HepG2 (cell line): ENCODE data around the gene LRRC72. TPM values are rescaled to one million over a fixed set of nuclear protein-coding genes. Genes with fewer than 3 reads are reported as not detected.

ENCODE experiments used
- ARID5B ChIP-seq: IDR thresholded peaks from 2 replicates; pipeline ENCODE4 v1.4.0; 2020; ENCODE audit warnings: mild to moderate bottlenecking, missing genetic modification reagents
- FOXA3 ChIP-seq: IDR thresholded peaks from 2 replicates; pipeline ENCODE4 v1.6.1; 2016; ENCODE audit warnings: missing genetic modification reagents, missing compliant biosample characterization
- FOXK2 ChIP-seq: fragments of 450-650 bp; IDR thresholded peaks from 2 replicates; pipeline ENCODE4 v1.6.1; 2016
- FOXM1 ChIP-seq: sonication (generic); formaldehyde crosslinking; IDR thresholded peaks from 2 replicates; pipeline ENCODE4 v1.5.0; 2020; ENCODE audit warnings: missing genetic modification reagents
- GATAD2A ChIP-seq: IDR thresholded peaks from 2 replicates; pipeline ENCODE4 v1.6.1; 2016
- HINFP ChIP-seq: sonication (generic); formaldehyde crosslinking; IDR thresholded peaks from 2 replicates; pipeline ENCODE4 v1.4.0; 2020; ENCODE audit warnings: low read depth, mild to moderate bottlenecking, missing genetic modification reagents
- JUNB ChIP-seq: sonication (generic); formaldehyde crosslinking; IDR thresholded peaks from 2 replicates; pipeline ENCODE4 v1.8.0; 2022; ENCODE audit warnings: missing genetic modification reagents, mild to moderate bottlenecking, borderline replicate concordance
- KLF13 ChIP-seq: sonication (generic); formaldehyde crosslinking; IDR thresholded peaks from 2 replicates; pipeline ENCODE4 v1.4.0; 2020; ENCODE audit warnings: mild to moderate bottlenecking, missing genetic modification reagents
- MEIS2 ChIP-seq: sonication (generic); formaldehyde crosslinking; IDR thresholded peaks from 2 replicates; pipeline ENCODE4 v1.9.0; 2021; ENCODE audit warnings: mild to moderate bottlenecking, missing genetic modification reagents
- NFAT5 ChIP-seq: sonication (generic); formaldehyde crosslinking; IDR thresholded peaks from 2 replicates; pipeline ENCODE4 v1.4.0; 2020; ENCODE audit warnings: missing genetic modification reagents
- NFIC ChIP-seq: IDR thresholded peaks from 2 replicates; pipeline ENCODE4 v1.6.1; 2012; ENCODE audit warnings: mild to moderate bottlenecking, low read length, inconsistent platforms
- USF2 ChIP-seq, 2 experiments: sonication (generic) in 1 of 2; formaldehyde crosslinking in 1 of 2; IDR thresholded peaks; 2 replicates each; pipeline versions ENCODE4 v1.5.1 to v1.6.1; 2011 to 2020; ENCODE audit warnings: borderline replicate concordance in 1 of 2, low read depth in 1 of 2, low read length in 1 of 2, mild to moderate bottlenecking in 1 of 2, missing genetic modification reagents in 1 of 2, moderate library complexity in 1 of 2
- ZBTB38 ChIP-seq: sonication (generic); formaldehyde crosslinking; IDR thresholded peaks from 2 replicates; pipeline ENCODE4 v1.5.1; 2020; ENCODE audit warnings: mild to moderate bottlenecking, missing genetic modification reagents
- ZBTB8A ChIP-seq: sonication (generic); formaldehyde crosslinking; IDR thresholded peaks from 2 replicates; pipeline ENCODE4 v1.4.0; 2020; ENCODE audit warnings: mild to moderate bottlenecking, low read depth, missing genetic modification reagents, borderline replicate concordance
- ZNF224 ChIP-seq: sonication (generic); formaldehyde crosslinking; IDR thresholded peaks from 2 replicates; pipeline ENCODE4 v1.5.0; 2020; ENCODE audit warnings: mild to moderate bottlenecking, missing genetic modification reagents
- ZNF7 ChIP-seq: IDR thresholded peaks from 2 replicates; pipeline ENCODE4 v1.6.1; 2016; ENCODE audit warnings: missing biosample characterization, missing genetic modification reagents
- ZNF782 ChIP-seq: sonication (generic); formaldehyde crosslinking; IDR thresholded peaks from 2 replicates; pipeline ENCODE4 v1.4.0; 2020; ENCODE audit warnings: missing genetic modification reagents, mild to moderate bottlenecking, borderline replicate concordance
- polyA plus RNA-seq, 8 experiments: library from polyadenylated mRNA; depleted of rRNA in 3 of 8; stranded (reverse) in 7 of 8; unstranded in 1 of 8; fragments of >200 nt; fragmentation: Illumina TruSeq in 4 of 8; extraction: Trizol in 4 of 8; gene quantifications; 2 replicates each; pipeline versions ENCODE4 v1.2.1 to v1.2.3, GENCODE V29; 2011 to 2016; ENCODE audit warnings: low read depth in 4 of 8, missing spikeins in 1 of 8, mixed read lengths in 1 of 8; ENCODE audit not compliant: insufficient read depth in 1 of 8
- total RNA-seq, 5 experiments: library from RNA; depleted of rRNA; stranded (reverse); fragments of >200 nt; fragmentation: Illumina TruSeq; extraction: Trizol; gene quantifications; 2 replicates each; pipeline ENCODE4 v1.2.3, GENCODE V29; 2016; ENCODE audit warnings: low read depth in 1 of 5

LRRC72 gene
- total and polyA plus RNA-seq, 2 of the 13 experiments (the other 11 are each of a cell fraction or from before 2014, with no cell fraction given) = not detected

GRCh38 chr7:16484453-16485158 is 42.0 kb upstream of the LRRC72 start (continued):
- TF ChIP-seq HINFP = no peak
- no peak for TF ChIP-seq ZNF782 (CRISPR knock-in tag)
- TF ChIP-seq USF2 (IDR thresholded peaks at IDR 0.05; ENCODE audit: low read depth, low read length) = no peak
- no peak for TF ChIP-seq USF2 (CRISPR knock-in tag; IDR thresholded peaks at IDR 0.05; ENCODE audit: borderline replicate concordance)
- no peak for TF ChIP-seq ZBTB8A (CRISPR knock-in tag)
- no peak for TF ChIP-seq ZNF224 (CRISPR knock-in tag)
- peak; percentile 46; the same call in 1 of the 2 replicates for TF ChIP-seq FOXA3 (CRISPR knock-in tag)
- TF ChIP-seq ARID5B (CRISPR knock-in tag) = peak; percentile 65; the same call in 1 of the 2 replicates
- no peak for TF ChIP-seq KLF13 (CRISPR knock-in tag)
- no peak for TF ChIP-seq NFAT5 (CRISPR knock-in tag)
- TF ChIP-seq ZBTB38 (CRISPR knock-in tag) = no peak
- peak; percentile 61; the same call in 1 of the 2 replicates for TF ChIP-seq JUNB (CRISPR knock-in tag)
- TF ChIP-seq GATAD2A (CRISPR knock-in tag) = peak; percentile 67
- TF ChIP-seq MEIS2 = no peak
- TF ChIP-seq NFIC = no peak; the same call in 1 of the 2 replicates
- no peak for TF ChIP-seq ZNF7
- TF ChIP-seq FOXM1 = no peak
- TF ChIP-seq FOXK2 = no peak
